Measurements from ENCODE around the gene GRM5. TPM values are rescaled to one million over a fixed set of nuclear protein-coding genes. Genes with fewer than 3 reads are reported as not detected.
"Not testable (repeated sequence)": the region's sequence is repeated elsewhere in the genome, so short reads cannot be mapped to it uniquely, and the experiment has no call there.

GRM5 gene
- total RNA-seq, 4 donors from 2014 or later: 0.53 TPM; not detected in 3

DNA sequence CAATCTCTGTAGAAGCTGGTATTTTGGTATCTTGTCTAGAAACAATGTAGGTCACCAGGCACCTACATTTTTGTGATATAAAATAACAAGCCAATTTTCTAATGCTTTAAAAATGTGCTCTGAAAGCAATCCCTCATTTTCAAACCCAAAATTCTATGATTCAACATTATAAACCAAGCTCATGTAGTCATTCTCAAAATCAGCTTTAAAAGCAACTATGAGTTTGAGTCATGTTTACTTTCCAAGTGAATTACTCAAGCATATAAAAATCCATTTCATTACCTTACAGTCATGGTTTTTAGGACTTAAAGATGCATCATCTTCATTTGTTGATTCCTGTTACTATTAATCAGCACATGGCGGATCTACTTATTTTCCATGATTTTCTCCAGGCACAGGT lies 216.4 kb downstream of the GRM5 start:
- TF ChIP-seq, protein P1, sequence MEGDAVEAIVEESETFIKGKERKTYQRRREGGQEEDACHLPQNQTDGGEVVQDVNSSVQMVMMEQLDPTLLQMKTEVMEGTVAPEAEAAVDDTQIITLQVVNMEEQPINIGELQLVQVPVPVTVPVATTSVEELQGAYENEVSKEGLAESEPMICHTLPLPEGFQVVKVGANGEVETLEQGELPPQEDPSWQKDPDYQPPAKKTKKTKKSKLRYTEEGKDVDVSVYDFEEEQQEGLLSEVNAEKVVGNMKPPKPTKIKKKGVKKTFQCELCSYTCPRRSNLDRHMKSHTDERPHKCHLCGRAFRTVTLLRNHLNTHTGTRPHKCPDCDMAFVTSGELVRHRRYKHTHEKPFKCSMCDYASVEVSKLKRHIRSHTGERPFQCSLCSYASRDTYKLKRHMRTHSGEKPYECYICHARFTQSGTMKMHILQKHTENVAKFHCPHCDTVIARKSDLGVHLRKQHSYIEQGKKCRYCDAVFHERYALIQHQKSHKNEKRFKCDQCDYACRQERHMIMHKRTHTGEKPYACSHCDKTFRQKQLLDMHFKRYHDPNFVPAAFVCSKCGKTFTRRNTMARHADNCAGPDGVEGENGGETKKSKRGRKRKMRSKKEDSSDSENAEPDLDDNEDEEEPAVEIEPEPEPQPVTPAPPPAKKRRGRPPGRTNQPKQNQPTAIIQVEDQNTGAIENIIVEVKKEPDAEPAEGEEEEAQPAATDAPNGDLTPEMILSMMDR (IDR thresholded peaks at IDR 0.05): no peak
- TF ChIP-seq POLR2A (IDR thresholded peaks at IDR 0.05): no peak

DNA sequence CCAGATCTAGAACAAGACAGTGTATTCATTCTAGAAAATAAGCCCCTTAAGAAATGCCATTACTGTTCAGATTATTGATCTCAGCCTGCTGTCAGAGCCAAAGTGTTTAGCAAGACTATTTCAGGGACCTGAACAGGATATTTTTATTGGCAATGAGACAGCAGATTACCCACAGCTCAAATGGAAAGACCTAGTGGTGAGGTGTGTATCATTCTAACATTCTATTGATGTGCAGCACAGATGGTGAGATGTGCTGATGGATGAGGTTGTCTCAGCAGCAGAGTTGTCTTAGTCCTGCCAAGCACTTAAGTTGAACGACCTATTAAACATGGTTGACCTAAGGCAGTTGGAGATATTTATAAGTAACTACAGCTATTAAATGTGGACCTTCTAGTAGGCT lies 219.5 kb downstream of the GRM5 start:
- H3K4me3 ChIP-seq, H3K27ac ChIP-seq, H3K9me3 ChIP-seq, H3K4me1 ChIP-seq, DNase-seq, H3K27me3 ChIP-seq, H3K36me3 ChIP-seq: not testable (repeated sequence)

More for the DNA sequence above, 216.4 kb downstream of the GRM5 start:
- Histone ChIP-seq H3K27me3 (no peaks in the 10 kb centered on the region), H3K27ac (no peak overlapping the region), H3K4me1 (no peaks in the 10 kb centered on the region), H3K36me3 (no peaks in the 10 kb centered on the region), H3K4me3 (no peak overlapping the region), H3K9me3 (no peaks in the 10 kb centered on the region)
- no peak for DNase-seq

DNA sequence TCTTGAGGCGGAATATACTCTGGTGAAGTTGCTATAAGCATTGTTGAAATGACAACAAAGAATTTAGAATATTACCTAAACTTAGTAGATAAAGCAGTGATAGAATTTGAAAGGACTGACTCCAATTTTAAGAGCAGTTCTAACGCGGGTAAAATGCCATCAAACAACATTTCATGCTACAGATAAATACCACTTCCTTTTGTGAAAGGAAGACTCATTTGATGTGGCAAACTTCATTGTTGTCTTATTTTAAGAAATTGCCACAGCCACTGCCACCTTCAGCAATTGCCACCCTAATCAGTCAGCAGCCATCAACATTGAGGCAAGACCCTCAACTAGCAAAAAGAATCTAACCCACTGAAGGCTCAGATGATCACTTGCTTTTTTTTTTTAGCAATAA lies 220.8 kb downstream of the GRM5 start:
- H3K4me1 ChIP-seq, H3K27me3 ChIP-seq, DNase-seq: not testable (repeated sequence)

DNA sequence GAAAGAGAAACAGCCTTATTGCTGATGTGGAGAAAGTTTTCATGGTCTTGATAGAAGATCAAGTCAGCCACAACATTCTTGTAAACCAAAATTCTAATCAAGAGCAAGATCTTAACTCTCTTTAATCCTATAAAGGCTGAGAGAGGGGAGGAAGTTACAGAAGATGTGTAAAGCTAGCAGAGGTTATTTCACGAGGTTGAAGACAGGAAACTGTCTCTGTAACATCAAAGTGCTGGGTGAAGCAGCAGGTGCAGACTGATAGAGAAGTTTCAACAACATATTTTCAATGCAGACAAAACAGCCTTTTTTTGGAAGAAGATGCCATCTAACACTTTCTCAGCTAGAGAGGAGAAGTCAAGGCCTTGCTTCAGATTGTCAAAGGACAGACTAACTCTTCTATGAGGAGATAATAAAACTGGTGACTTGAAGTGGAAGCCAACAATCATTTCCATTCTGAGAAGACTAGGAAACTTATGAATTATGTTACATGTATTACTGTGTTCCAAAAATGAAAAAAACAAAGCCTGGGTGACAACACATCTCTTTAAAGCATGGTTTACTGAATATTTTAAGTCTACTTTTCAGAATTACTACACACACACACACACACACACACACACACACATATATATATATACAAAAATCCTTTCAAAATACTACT lies 221.9 kb downstream of the GRM5 start:
- H3K27ac ChIP-seq, H3K27me3 ChIP-seq, H3K9me3 ChIP-seq, H3K36me3 ChIP-seq, DNase-seq, H3K4me3 ChIP-seq, H3K4me1 ChIP-seq: not testable (repeated sequence)

More for the DNA sequence above, 220.8 kb downstream of the GRM5 start:
- H3K9me3 ChIP-seq, H3K27ac ChIP-seq, H3K36me3 ChIP-seq, H3K4me3 ChIP-seq: not testable (repeated sequence)

DNA sequence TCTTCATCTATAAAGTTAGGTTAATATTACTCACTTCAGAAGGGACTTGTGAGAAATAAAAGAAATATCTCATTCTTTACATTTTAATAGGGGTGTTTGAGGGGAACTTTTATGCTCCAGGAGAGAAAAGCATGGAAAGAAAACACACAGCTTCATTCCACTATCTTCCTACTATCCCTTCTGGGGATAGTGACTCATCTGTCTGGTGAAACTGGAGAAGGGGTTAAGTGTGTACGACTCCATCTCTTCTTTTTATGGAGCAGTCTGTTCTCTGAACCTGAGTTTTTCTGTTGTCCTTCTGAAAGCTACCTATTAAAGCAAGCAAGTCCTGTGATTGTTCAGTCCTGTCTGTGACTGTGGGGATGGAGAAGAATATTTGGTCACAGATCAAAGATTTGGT lies 227.6 kb downstream of the GRM5 start:
- H3K4me3 ChIP-seq, H3K36me3 ChIP-seq, H3K4me1 ChIP-seq, H3K9me3 ChIP-seq, H3K27ac ChIP-seq, DNase-seq, H3K27me3 ChIP-seq: not testable (repeated sequence)

DNA sequence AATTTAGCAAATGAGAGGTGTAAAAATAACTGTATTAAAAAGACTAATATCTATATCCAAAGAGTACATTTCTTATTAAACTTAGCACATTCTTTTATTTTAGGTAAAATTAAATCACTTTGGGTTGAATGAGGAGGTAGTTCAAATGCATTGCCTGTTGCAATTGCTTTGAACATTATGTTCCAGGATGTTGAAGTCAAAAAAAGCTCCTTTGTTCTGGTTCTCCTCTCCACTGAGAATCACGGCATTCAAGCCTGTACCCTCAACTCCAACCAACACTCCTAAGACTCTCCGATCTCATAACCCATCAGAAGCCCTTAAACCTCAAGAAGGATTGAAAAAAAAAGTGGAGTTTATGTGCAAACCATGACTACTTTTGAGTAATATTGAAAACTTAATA lies 230.1 kb downstream of the GRM5 start:
- H3K27ac ChIP-seq, H3K9me3 ChIP-seq: not testable (repeated sequence)

DNA sequence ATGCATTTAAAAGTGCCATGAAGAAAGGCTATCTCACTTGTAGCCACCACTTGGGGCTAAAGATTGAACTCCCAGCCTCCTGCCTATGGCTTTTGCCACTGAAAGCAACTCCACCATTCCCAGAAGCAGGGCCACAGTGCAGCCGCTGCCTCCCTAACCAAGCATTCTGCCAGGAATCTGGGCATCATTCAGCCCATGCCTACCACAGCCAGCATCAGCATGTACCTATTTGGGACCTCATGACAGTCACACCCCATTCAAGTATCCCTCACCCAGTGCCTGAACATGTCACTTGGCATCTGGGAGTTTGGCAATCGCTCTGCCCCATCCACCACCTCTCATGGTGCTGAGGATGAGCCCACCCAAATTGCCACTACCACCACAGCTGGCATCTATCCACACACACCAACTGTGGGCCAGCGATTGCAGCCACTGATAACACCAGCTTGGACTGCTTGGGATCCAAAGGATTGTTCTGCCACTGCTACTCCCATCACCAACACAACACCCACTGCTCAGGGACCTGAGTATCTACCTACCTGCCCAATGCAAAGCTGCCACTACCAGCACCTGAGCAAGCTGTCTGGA lies 234.4 kb downstream of the GRM5 start:
- H3K36me3 ChIP-seq: no peaks in the 10 kb centered on the region
- no peak for DNase-seq

More for the DNA sequence above, 230.1 kb downstream of the GRM5 start:
- H3K4me3 ChIP-seq, H3K4me1 ChIP-seq, DNase-seq, H3K36me3 ChIP-seq, H3K27me3 ChIP-seq: not testable (repeated sequence)

DNA sequence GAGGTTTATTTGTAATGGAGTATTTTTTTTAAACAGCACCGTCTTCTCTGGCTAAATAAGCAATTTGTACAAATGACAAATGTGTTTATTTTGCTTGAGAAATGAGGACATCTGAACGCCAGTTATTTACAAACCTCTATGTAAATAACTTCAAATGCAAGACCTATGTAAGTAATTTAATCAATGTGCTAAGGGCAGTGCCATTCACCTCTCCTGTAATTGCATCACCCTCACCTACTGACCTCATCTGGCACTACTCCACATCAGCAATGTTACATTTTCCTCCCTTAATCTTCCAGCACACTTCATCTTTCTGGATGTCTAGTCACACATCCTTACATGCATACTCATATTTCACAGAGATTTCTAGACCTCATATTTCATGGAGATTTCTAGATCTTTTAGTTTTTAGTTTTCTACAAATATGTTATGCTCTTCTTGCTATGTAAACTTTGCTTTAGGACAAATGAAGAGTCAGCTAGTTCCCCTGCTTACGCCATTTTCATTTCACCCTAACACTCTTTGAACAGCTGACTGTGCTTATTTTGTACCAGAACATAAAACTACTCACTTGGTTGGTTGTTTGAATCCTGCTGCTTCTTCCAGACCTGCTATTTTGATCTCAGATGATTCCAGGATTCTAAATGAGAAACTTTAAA lies 238.6 kb downstream of the GRM5 start:
- Histone ChIP-seq H3K36me3 (no peaks in the 10 kb centered on the region), H3K27me3 (no peaks in the 10 kb centered on the region), H3K4me1 (no peaks in the 10 kb centered on the region), H3K27ac (no peak overlapping the region), H3K4me3 (no peak overlapping the region), H3K9me3 (no peaks in the 10 kb centered on the region)
- DNase-seq: no peak
- TF ChIP-seq, protein P1 (IDR thresholded peaks at IDR 0.05): no peak
- no peak for TF ChIP-seq POLR2A (IDR thresholded peaks at IDR 0.05)

More for the DNA sequence above, 234.4 kb downstream of the GRM5 start:
- TF ChIP-seq, protein P1 (IDR thresholded peaks at IDR 0.05): no peak
- no peak for TF ChIP-seq POLR2A (IDR thresholded peaks at IDR 0.05)
- H3K27ac ChIP-seq: no peak overlapping the region
- H3K4me3 ChIP-seq: no peak overlapping the region
- no peaks in the 10 kb centered on the region for H3K4me1 ChIP-seq
- H3K9me3 ChIP-seq: no peaks in the 10 kb centered on the region
- no peaks in the 10 kb centered on the region for H3K27me3 ChIP-seq
